PC-3 (cell line): Measurements from ENCODE around the gene FHL2. TPM values are rescaled to one million over a fixed set of nuclear protein-coding genes. Genes with fewer than 3 reads are reported as not detected.

ENCODE experiments used
- ATAC-seq: fragments of 200-7000 bp; cut with Tn5 transposase; 2 replicates; pipeline ENCODE4 v1.9.1; 2020; ENCODE audit warnings: mild to moderate bottlenecking, moderate library complexity
- BruUV-seq: library from RNA; stranded (reverse); fragments of 400-500 nt; replicated peaks from 2 replicates; lab custom pipeline; 2021; lab: Mats Ljungman, UMichigan
- CTCF ChIA-PET: fragments of 300-600 bp; sonication (Branson Sonifier 250); formaldehyde crosslinking; loops from one replicate; lab custom pipeline; 2022; ENCODE audit warnings: antibody characterized with exemption; lab: Charles Lee
- POLR2A ChIA-PET: fragments of 300-600 bp; sonication (Branson Sonifier 250); formaldehyde crosslinking; loops from one replicate; lab custom pipeline; 2022; ENCODE audit warnings: antibody characterized with exemption; ENCODE audit not compliant: unreplicated experiment; lab: Charles Lee
- DNase-seq: peaks from one replicate; pipeline ENCODE4 v3.0.0-alpha.2; 2015
- H2AFZ ChIP-seq: fragments of 300-600 bp; sonication (generic); 2 replicates; pipeline ENCODE4 v1.6.0; 2016; ENCODE audit warnings: antibody characterized with exemption, low read length
- H3F3A ChIP-seq: fragments of 300-600 bp; sonication (generic); one replicate; pipeline ENCODE4 v1.6.0; 2017; ENCODE audit warnings: antibody characterized with exemption, low read length, control low read depth, mild to moderate bottlenecking; ENCODE audit not compliant: unreplicated experiment
- H3K27ac ChIP-seq: fragments of 300-600 bp; sonication (generic); 2 replicates; pipeline ENCODE4 v1.5.1; 2016; ENCODE audit warnings: mild to moderate bottlenecking, low read length
- H3K27me3 ChIP-seq: fragments of 300-600 bp; sonication (generic); 2 replicates; pipeline ENCODE4 v1.6.1; 2016; ENCODE audit warnings: low read length, mixed read lengths
- H3K36me3 ChIP-seq: fragments of 300-600 bp; sonication (generic); 2 replicates; pipeline ENCODE4 v1.6.1; 2016; ENCODE audit warnings: low read depth, mixed run types, low read length, mixed read lengths
- H3K4me1 ChIP-seq: fragments of 300-600 bp; sonication (generic); 2 replicates; pipeline ENCODE4 v1.5.1; 2016; ENCODE audit warnings: low read length; ENCODE audit not compliant: insufficient read depth
- H3K4me2 ChIP-seq: fragments of 300-600 bp; sonication (generic); 2 replicates; pipeline ENCODE4 v1.6.0; 2016; ENCODE audit warnings: low read length
- H3K4me3 ChIP-seq: fragments of 300-600 bp; sonication (generic); 2 replicates; pipeline ENCODE4 v1.5.1; 2016; ENCODE audit warnings: mild to moderate bottlenecking, low read length, mixed read lengths
- H3K79me2 ChIP-seq: fragments of 300-600 bp; sonication (generic); 2 replicates; pipeline ENCODE4 v1.6.1; 2017; ENCODE audit warnings: low read length, mixed read lengths
- H3K9ac ChIP-seq: fragments of 300-600 bp; sonication (generic); 2 replicates; pipeline ENCODE4 v1.6.0; 2016; ENCODE audit warnings: mild to moderate bottlenecking, low read length
- H3K9me2 ChIP-seq: fragments of 300-600 bp; sonication (generic); replicated peaks from 2 replicates; pipeline ENCODE4 v1.6.1; 2016; ENCODE audit warnings: mixed run types, low read length, mixed read lengths
- H3K9me3 ChIP-seq: fragments of 300-600 bp; sonication (generic); 2 replicates; pipeline ENCODE4 v1.6.1; 2016; ENCODE audit warnings: low read length, mixed read lengths
- H4K20me1 ChIP-seq: fragments of 300-600 bp; sonication (generic); 2 replicates; pipeline ENCODE4 v1.6.1; 2016; ENCODE audit warnings: low read length, mixed read lengths
- EZH2 ChIP-seq: fragments of 300-600 bp; sonication (generic); IDR thresholded peaks from one replicate; pipeline ENCODE4 v1.6.1; 2017; ENCODE audit warnings: antibody characterized with exemption, mild to moderate bottlenecking, low read length; ENCODE audit not compliant: unreplicated experiment
- EZH2phosphoT487 ChIP-seq: fragments of 300-600 bp; sonication (generic); IDR thresholded peaks from 2 replicates; pipeline ENCODE4 v1.6.1; 2018; ENCODE audit warnings: mild to moderate bottlenecking, antibody characterized with exemption, low read length, borderline replicate concordance
- intact Hi-C: fragments of 100-400 bp; cut with micrococcal nuclease; formaldehyde crosslinking; loops from 2 replicates; pipeline ENCODE4 v1.9.0; 2023
- total RNA-seq: library from RNA; depleted of rRNA; stranded (reverse); fragments of >200 nt; gene quantifications from 2 replicates; pipeline ENCODE4 v1.2.3, GENCODE V29; 2014
- TF ChIP-seq, protein P1 (sequence below): fragments of 300-600 bp; sonication (generic); conservative IDR thresholded peaks from 2 replicates; pipeline ENCODE4 v1.5.1; 2017; ENCODE audit warnings: antibody characterized with exemption, low read depth, mild to moderate bottlenecking, low read length

Gene FHL2
- total RNA-seq, 1 experiment from 2014 or later, result 118 TPM

DNA sequence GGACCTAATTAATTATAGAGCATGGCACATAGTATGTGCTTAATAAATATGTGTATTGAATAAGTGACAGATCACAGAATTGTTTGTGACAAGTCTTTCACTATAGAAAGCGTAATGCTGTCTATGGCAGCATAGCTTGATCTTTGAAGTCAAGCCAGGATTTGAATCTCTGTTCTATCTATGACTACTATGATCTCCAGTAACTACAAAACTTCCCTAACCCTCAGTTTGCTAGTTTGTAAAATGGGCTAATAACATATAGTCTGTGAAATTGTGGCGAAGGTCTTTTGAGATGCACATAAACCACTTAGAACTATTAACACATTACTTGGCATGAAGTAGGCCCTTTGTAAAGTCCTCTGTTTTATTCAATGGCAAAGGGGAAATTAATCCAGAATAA lies 4.0 kb upstream of the FHL2 start:
- Histone ChIP-seq H3K4me2 (peak overlapping the region; percentile 80), H3F3A (peaks cover 4% of the 10 kb centered on the region), H3K9ac (peak overlapping the region; percentile 79), H2AFZ (no peak overlapping the region), H3K4me1 (peaks cover 50% of the 10 kb centered on the region), H3K36me3 (no peaks in the 10 kb centered on the region), H4K20me1 (no peaks in the 10 kb centered on the region), H3K27ac (peak overlapping the region; percentile 97), H3K27me3 (no peaks in the 10 kb centered on the region), H3K9me2 (no peaks in the 10 kb centered on the region), H3K4me3 (peak overlapping the region; percentile 46), H3K79me2 (peaks cover 20% of the 10 kb centered on the region), H3K9me3 (no peaks in the 10 kb centered on the region)
- intact Hi-C loops, result no loop called here
- ATAC-seq, result no peak
- ChIA-PET CTCF (interaction anchor here (1.2 to 1.9 kb wide), 2 partner anchors 53 to 58 kb away, joined by 4 to 5 read pairs; no protein-coding TSS in a partner anchor), POLR2A (interaction anchor here (0.6 kb wide), 1 partner anchor 17 kb away, joined by 5 read pairs; no protein-coding TSS in a partner anchor)
- DNase-seq, result no peak
- BruUV-seq, result no TSS peak
- TF ChIP-seq EZH2phosphoT487 (no peak), EZH2 (no peak)

DNA sequence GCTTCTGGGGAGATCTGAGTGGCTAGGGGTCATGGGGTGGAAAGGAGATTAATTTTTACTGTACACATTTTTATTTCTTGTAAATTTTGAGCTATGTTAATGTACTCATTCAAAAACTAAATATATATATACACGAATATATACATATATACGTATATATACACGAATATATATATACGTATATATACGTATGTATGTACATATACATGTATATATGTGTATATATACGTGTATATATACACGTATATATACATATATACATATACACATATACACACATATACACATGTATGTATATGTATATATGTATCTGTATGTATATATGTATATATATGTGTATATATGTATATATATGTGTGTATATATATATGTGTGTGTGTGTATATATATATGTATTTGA lies 3.0 kb upstream of the FHL2 start:
- H3K4me1 ChIP-seq, result peaks cover 50% of the 10 kb centered on the region
- no peak overlapping the region for H2AFZ ChIP-seq
- peaks cover 4% of the 10 kb centered on the region for H3F3A ChIP-seq
- no peak overlapping the region for H3K4me3 ChIP-seq
- no peaks in the 10 kb centered on the region for H3K9me2 ChIP-seq
- no peaks in the 10 kb centered on the region for H3K27me3 ChIP-seq
- H3K27ac ChIP-seq, result no peak overlapping the region
- DNase-seq (no peak), ATAC-seq (no peak)
- no peak overlapping the region for H3K4me2 ChIP-seq
- ChIA-PET POLR2A (no interaction called here), CTCF (no interaction called here)
- TF ChIP-seq EZH2, result no peak
- no peak for TF ChIP-seq EZH2phosphoT487
- no peak overlapping the region for H3K9ac ChIP-seq
- H3K36me3 ChIP-seq, result no peaks in the 10 kb centered on the region
- H3K79me2 ChIP-seq, result peaks cover 27% of the 10 kb centered on the region
- H4K20me1 ChIP-seq, result no peaks in the 10 kb centered on the region
- no peaks in the 10 kb centered on the region for H3K9me3 ChIP-seq
- BruUV-seq, result no TSS peak
- intact Hi-C loops, result loop anchor here (2.0 kb wide), 1 partner anchor 31 kb away; no protein-coding TSS in a partner anchor

DNA sequence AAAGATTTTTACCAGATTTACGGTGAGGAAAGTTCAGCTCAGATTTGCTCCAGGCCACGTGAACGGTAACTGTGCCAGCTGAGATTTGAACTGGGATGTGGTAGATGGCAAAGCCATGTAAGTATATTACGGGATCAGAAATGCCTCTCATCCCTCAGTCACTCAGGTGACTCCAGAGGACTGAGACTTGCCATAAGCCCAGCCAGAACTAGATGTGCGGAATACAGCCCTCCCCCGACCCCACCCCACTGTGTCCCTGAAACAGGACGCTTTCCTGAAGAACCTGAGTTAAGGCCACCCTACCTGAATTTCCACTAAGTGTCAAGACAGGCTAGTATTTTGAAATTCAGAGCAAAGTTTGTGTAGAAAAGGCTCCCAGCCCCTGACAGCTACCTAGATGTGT lies 1.3 kb upstream of the FHL2 start:
- no peaks in the 10 kb centered on the region for H3K27me3 ChIP-seq
- DNase-seq (no peak), ATAC-seq (no peak)
- peaks cover 41% of the 10 kb centered on the region for H3K79me2 ChIP-seq
- no peaks in the 10 kb centered on the region for H3K9me3 ChIP-seq
- H2AFZ ChIP-seq, result no peak overlapping the region
- TF ChIP-seq EZH2phosphoT487, result no peak
- TF ChIP-seq EZH2, result no peak
- TF ChIP-seq, protein P1, sequence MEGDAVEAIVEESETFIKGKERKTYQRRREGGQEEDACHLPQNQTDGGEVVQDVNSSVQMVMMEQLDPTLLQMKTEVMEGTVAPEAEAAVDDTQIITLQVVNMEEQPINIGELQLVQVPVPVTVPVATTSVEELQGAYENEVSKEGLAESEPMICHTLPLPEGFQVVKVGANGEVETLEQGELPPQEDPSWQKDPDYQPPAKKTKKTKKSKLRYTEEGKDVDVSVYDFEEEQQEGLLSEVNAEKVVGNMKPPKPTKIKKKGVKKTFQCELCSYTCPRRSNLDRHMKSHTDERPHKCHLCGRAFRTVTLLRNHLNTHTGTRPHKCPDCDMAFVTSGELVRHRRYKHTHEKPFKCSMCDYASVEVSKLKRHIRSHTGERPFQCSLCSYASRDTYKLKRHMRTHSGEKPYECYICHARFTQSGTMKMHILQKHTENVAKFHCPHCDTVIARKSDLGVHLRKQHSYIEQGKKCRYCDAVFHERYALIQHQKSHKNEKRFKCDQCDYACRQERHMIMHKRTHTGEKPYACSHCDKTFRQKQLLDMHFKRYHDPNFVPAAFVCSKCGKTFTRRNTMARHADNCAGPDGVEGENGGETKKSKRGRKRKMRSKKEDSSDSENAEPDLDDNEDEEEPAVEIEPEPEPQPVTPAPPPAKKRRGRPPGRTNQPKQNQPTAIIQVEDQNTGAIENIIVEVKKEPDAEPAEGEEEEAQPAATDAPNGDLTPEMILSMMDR, result no peak
- intact Hi-C loops, result loop anchor here (2.0 kb wide), 1 partner anchor 29 kb away; no protein-coding TSS in a partner anchor
- no peaks in the 10 kb centered on the region for H3K9me2 ChIP-seq
- no peak overlapping the region for H3K4me2 ChIP-seq
- H3K4me1 ChIP-seq, result peaks cover 49% of the 10 kb centered on the region
- no TSS peak for BruUV-seq
- H4K20me1 ChIP-seq, result peaks cover 11% of the 10 kb centered on the region; the same call in 1 of the 2 replicates
- H3K36me3 ChIP-seq, result peaks cover 11% of the 10 kb centered on the region
- H3K4me3 ChIP-seq, result no peak overlapping the region
- ChIA-PET CTCF (no interaction called here), POLR2A (interaction anchor here (0.6 kb wide), 1 partner anchor 56 kb away, joined by 3 read pairs; no protein-coding TSS in a partner anchor)
- H3F3A ChIP-seq, result peaks cover 8% of the 10 kb centered on the region
- no peak overlapping the region for H3K27ac ChIP-seq
- H3K9ac ChIP-seq, result no peak overlapping the region
